HuH-7 (cell line): Measurements from ENCODE around the gene GOPC.
"Not testable (repeated sequence)": the region's sequence is repeated elsewhere in the genome, so short reads cannot be mapped to it uniquely, and the experiment has no call there.

Experiments used
- DNase-seq: peaks from one replicate; pipeline ENCODE4 v3.0.0; 2011; ENCODE audit warnings: low spot score

The GOPC gene

DNA sequence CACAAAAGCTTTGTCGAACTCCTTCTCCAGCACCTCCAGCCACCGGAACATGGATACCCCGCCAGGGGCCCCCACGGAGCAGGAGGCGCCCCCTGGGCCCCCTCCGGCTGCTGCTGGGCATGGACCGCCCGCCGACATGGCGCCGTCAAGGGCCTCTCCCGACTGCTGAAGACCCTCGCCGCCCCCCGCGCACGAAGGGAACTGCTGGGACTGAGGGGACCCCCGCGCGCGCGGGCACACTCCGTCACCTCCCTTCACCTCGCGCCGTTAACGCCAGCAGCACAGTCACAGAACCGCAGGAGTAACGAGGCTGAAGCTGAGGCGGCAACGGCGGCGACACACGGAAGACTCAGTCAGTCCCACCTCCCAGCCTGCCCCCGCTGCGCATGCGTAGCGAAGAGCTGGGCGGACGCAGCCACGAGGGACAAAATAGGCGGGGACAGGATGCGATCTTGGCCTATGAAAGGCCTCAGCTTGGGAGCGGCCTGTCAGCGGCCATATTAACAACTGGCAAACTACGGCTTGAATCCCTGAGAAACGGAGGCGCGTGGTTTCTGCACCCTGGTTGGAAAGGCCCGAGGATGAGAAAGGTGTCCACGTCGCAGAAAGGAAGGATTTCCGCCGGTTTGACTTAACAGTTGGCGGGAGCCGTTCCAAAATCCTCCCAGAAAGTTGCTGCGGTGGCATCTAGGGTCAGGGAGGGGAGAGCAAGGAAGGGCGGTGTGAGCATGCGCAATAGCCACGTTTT, at the start of gene GOPC:
TSS of gene GOPC (minus strand) at position 361 of the 748 bp plus-strand sequence. CDS start at position 138, 223 bp downstream.
- peak; percentile 95 for DNase-seq

DNA sequence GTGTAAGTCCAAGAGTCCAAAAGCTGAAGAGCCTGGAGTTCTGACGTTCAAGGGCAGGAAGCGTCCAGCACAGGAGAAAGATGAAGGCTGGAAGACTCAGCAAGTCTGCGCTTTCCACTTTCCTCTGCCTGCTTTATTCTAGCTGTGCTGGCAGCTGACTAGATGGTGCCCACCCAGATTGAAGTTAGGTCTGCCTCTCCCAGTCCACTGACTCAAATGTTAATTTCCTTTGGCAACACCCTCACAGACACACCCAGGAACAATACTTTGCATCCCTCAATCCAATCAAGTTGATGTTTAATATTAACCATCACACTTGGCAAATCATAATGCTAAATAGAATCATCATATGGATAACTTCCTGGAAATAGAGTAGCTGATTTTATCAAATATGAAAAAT, 49.7 kb upstream of the GOPC start:
- not testable (repeated sequence) for DNase-seq

DNA sequence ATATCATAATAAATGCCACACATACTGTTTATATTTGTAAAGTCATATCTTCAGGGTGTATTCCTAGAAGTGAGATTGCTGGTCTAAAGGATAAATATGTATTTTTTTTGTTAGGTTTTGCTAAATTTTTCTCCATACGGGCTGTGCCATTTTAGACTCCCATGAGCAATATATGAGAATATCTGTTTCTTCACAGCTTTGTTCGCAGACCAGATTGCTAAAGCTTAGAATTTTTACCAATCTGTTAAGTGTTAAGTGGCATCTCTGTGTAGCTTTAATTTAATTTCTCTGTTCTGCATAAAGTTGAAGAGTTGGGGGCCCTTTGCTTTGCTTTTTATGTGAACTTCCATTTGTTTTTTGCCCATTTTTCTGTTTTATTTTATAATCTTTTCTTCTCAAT, 40.7 kb upstream of the GOPC start:
- no peak for DNase-seq

DNA sequence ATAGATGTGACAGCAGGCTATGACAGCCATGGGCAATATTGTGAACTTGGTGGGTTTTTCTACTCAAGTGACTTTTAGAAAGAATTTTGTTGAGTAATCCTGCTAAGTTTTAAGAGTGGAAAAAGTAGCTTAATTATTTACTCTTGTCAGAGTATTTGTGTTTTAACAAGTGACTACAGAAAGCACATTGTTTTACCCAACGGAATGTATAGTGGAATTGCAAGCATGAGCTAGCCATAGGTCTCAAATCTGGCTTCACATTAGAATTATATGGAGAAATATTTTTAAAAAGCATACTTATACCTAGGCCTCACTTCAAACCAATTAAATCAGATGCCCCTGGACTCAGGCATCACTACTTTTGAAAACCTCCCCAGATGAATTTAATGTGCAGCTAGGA, 35.5 kb upstream of the GOPC start:
- no peak for DNase-seq

DNA sequence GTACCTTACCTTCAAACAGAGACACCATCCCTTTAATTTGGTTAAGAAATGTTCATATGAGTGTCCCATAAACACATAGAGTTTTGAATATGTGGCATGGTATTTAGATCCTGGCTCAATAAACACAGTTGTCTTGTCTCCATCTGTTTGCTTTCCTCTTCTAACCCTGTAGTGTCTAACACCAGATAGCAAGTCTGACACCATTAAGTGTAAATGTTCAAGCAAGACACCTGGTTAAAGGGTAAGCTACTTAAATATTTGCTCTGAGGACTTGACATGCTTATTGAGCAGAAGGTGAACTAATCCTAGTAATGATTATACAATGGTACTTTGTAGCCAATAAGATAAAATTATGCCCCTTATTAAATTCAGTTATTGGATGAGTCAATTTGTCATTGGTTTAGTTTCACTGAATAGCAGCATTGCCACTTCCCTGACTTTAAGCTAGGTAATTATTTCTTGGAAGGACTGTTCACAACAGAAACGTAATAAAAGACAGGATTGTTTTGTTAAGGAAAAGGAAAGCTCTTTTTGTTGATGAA, 26.9 kb upstream of the GOPC start:
- no peak for DNase-seq

DNA sequence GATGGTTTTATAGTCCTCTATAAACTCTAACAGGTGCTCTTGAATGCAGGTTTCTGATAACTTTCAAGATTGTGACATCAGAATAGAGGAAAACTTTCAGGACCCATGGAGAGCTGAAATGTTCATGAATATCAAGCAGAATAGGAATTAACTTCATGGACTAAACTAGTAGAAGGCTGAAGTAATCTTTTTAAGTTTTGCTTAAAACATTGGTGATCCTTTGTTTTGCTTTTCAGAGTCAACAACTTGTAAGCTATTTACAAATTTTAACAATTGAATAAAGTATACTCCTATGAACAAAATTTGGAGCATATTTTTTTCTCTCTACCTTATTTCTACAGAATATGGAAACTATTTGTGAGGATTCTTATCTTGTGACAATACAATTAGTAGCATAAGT, 25.2 kb upstream of the GOPC start:
- DNase-seq = no peak

DNA sequence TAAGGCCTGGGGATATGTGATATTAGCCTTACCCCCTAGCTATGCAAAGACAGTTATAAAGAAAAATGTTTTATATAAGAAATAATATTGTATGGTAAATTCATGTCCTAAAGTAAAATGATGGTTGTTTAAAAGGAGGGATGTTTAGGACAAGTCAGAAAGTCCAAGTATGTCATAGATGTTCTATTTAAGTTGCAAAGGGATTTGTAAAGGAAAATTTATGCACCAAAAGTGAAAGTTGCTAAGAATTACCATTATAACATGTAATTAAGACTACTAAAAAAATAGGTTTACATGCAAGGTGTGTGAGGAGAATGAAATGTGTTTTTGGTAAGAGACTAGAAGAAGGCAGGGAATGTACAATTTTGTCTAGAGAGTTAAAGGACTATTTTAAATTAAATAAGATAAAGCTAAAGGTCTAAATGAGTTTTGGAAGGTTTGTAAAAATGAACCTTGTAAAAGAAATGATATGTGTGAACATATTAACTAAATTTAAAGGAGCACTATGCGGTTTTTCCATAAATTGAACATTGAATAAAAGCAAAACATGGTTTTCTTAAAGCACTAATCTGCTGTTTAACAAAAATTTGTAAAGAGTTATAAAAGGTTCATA, 22.7 kb upstream of the GOPC start:
- no peak for DNase-seq

DNA sequence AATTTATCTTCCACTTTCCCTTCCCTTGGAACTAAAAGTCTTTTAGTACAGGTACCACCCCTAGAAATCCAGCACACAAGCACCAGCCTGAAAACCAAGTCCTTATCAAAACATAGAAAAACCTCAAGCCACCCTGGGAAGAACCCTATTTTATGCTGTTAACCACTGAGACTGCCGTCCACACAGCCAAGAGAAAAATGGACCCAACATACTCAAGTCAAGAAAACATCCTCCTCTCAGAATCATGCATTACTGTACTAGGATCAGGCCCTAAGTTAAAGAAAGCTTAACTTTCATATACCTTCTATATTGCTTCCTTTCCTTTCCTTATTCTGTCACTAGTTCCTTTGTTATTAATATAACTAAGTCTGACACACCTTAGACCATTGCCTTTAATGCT, 16.9 kb upstream of the GOPC start:
- DNase-seq = no peak

DNA sequence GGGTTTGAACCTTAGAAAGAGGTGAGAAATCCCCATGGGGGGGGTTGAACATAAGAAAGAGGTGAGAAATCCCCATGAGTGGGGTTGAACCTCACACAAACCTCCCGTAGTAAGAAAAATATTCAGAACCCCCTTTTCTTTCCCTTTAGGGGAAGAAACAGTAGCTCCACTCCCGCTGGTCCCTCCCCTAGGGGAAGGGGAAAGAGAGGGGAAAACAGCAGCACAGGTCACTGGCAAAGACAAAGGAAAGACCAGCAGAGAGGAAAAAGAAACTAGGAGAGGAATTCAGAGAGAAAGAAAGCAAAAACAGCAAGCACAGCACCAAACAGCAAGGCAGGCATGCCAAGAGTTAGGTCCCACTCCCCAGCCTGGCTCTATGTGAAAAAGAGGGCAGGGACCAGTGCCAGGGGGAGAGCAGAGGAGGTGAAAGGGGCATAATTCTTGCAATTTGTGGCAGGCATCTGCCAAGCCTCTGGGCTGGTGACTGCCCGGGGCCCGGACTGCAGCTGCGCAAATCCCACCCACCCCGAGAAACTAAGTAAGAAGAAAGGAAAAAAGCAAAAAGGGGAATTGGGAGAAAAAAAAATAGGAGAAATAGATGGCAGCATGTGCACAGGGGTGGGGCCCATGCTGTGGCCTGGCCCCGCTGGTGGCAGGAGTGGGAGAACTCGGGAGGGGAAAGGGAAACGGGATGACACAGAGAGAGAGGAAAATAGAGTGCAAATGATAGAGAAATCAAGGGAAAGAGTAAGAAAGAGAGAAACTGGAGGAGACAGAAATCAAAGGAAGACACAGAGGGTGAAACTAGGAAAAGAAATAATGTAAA, 15.1 kb upstream of the GOPC start:
- no peak for DNase-seq

DNA sequence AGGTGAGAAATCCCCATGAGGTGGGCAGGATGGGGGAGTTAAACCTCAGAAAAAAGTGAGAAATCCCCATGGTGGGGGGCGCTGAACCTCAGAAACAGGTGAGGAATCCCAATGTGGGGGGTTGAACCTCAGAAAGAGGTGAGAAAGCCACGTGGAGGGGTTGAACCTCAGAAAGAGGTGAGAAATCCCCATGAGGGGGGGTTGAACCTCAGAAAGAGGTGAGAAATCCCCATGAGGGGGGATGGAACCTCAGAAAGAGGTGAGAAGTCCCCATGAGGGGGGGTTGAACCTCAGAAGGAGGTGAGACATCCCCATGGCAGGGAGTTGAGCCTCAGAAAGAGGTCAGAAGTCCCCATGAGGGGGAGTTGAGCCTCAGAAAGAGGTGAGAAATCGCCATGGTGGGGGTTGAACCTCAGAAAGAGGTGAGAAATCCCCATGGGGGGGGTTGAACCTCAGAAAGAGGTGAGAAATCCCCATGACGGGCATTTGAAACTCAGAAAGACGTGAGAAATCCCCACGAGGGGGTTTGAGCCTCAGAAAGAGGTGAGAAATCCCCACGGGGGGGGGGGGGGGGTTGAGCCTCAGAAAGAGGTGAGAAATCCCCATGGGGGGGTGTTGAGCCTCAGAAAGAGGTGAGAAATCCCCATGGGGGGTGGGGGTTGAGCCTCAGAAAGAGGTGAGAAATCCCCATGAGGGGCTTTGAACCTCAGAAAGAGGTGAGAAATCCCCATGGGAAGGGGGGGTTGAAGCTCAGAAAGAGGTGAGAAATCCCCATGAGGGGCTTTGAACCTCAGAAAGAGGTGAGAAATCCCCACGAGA, 14.3 kb upstream of the GOPC start:
- DNase-seq = no peak

DNA sequence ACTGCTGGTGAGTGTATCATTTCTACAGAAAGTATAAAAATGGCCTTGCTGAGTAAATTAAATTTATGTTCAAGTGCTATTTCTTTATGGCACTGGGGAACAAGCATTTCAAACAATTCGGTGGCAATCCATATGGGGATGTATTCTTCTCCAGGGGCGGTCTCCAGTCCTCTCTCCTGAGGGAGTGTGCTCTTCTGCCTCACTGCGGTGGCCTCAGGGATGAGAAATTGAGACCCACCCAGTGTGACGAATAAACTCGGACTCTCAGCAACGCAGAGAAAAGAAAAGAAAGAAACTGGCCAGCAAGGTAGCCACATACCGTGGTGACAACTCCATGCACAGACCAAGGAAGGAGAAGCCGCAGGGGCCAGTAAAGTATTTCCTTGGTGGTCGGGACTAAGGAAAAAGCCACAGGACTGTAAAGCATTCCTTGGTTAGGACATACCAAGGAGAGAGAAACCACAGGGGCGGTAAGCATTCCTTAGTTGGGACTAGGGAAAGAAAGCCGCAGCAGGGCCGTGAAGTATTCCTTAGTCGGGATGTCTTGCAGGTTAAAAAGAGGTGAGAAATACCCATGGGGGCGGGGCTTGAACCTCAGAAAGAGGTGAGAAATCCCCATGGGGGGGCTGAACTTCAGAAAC, 13.6 kb upstream of the GOPC start:
- no peak for DNase-seq

DNA sequence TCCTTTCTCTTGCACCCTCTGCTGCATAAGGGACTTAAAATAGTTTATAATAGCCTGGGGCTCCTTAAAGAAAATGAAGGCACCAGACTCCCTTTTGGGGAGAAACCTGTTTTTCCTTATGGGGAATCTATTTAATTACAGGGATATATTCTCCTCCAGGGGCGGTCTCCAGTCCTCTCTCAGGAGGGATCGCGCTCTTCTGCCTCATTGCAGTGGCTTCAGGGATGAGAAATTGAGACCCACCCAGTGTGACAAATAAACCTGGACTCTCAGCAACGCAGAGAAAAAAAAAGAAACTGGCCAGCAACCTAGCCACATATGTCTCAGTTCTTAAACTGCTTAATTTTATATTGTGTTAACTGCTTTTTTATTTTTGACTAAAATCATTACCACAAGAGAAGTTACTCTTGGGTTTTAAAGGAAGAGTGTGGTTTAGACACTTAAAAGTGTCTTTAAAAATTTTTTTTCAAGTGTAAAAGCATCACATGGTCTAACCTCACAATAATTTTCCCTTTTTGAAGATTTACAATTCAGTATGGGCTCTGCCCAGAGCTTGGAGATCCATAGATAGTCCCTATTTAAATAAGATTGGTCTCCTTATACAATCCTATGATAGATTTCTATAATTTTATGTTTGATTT, 11.7 kb upstream of the GOPC start:
- DNase-seq = no peak

DNA sequence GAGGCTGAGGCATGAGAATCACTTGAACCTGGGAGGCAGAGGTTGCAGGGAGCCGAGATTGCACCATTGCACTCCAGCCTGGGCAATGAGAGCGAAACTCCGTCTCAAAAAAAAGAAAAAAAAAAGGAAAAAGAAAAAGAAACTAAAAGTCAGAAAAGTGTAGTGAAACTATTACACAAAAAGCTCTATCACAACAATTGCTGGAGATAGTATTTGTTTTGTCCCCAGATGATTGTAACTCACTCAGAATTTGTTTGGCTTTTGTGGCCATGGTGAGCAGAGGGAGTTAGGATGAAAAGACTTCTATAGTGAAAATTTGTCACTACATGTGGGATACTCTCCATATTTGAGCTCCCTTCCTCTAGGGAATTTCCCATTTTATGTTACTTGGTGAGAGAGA, 5.2 kb upstream of the GOPC start:
- no peak for DNase-seq

DNA sequence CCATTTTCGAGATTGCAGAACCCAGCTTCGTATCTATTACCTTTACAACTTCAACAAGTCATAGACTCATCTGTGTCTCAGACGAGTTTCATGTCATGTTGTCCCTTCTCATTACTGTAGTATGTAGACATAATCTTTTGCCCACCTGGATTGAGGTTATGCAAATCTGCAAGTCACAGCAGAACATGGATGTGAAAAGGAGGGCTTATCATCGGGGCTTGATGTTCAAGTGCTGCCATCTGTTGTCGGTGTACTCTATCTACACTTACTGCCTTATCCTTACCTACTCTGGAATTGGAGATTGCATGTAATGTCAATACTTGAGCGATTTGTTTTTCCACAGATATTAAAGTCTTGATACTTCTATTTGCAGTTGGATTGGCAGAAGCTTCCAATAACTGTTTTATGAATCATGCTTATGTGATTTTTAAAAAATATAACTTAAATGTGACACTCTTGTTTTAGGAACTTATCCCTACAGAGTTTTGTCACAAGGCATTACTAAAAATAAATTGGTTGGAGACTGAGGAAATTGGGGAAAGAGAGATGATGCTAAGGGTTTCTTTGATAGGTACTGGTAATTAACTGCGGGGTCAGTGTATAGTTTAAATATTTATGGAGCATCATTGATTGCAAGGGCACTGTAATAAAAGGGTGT, 3.0 kb upstream of the GOPC start:
- peak; percentile 81 for DNase-seq

DNA sequence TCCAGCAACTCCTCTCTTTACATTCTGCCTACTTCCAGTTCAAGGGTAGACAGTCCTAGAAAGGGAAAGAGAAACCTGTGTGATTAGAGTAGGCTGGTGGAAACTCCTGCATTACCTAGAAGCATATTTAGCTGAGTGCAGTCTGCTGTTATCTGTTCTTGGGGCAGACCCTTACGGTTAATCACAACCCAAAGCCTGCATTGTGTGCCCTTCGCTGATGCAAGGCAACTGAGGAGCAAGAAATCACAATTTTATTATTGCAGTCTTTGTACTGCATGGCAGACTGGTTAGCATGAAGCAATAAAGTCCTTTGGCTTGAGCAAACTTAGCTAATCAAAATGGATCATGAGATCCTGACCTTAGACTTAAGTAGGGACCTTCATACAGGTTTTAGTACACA, 1.5 kb upstream of the GOPC start:
- DNase-seq = no peak

DNA sequence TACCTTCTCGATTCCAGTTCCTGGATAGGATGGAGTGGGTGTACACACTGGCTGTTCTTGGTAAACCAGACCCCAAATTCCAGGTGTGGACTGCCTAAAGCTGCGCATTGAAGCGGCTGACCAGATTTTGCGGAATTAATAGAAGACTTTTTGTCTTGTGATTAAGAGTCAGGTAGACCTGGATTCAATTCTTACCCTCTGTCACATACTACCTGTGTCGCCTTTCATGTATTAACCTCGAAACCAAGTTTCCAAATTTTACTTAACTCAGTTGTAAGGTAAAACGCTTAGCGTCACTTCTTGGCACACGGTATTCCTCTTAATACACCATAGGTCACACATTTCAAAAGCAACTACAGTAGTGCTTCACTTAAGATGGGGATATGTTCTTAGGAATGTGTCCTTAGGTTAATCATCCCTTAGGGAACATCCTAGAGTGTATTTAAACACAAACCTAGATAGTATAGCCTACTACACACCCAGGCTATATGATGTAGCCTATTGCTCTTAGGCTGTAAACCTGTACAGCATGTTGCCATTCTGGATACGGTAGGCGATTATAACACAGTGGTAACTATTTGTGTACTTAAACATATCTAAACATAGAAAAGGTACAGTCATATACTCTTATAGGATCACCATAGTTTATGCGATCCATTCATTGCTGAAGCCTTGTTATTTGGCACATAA, 733 bp upstream of the GOPC start:
- DNase-seq = no peak

DNA sequence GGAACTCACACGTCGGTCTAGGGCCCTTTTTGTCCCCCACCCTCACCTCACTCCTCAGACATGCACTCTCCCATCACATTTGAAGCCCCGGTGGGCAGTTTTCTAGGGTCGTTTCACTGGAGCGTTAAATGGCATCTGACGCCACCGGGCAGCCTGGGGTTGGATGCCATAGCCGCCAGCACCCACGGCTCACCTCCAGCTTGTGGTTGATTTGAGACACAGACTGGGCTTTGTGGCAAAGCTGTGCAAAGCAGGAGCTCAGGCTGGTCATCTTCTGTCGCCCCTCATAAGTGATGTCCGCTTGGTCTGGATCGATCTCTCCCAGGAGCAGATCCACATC, 530 bp downstream of the GOPC start:
- peak; percentile 40 for DNase-seq

DNA sequence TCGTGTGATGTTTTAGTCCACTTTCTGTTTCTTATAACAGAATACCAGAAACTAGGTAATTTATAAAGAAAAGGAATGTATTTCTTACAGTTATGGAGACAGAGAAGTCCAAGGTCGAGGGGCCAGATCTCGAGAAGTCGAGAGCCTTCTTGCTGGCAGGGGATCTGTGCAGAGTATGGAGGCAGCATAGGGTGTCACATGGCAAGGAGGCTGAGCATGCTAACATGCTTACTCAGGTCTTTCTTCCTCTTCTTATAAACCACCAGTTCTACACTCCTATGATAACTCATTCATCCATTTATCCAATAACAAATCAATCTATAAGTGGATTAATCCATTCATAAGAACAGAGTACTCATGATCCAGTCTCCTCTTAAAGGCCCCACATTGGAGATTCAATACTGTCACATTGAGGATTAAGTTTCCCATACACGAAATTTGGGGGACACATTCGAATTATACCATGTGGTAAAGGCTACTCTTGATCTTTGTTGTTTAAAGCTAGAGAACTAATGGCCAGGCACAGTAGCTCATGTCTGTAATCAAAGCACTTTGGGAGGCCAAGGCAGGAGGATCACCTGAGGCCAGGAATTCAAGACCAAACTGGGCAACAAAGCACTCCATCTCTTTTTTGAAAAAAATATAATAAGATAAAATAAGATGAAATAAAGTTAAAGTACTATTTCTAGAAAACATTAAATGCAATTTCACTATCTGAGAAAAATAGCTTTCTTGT, 2.1 kb downstream of the GOPC start:
- no peak for DNase-seq

DNA sequence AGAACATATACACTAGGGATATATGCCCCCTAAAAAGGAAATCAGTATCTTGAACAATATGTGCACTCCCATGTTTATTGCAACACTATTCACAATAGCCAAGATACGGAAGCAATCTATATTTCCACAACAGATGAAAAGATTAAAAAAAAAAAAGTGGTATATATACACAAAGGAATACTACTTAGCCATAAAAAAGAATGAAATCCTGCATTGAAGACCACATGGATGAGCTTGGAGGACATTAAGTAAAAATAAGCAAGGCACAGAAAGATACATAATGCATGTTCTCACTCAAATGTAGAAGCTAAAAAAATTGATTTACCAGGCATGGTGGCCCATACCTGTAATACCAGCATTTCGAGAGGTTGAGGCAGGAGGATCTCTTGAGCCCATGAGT, 4.6 kb downstream of the GOPC start:
- DNase-seq = no peak
